ENCODE results near the gene MSI2. TPM values are rescaled to one million over a fixed set of nuclear protein-coding genes. Genes with fewer than 3 reads are reported as not detected.

MSI2 gene
- total RNA-seq, 2 experiments from 2014 or later = 131 to 164 TPM

- no TSS peak for BruUV-seq (replicated peaks)
- POLR2A ChIA-PET = interaction anchor here (0.5 kb wide), 1 partner anchor 330 kb away, joined by 3 read pairs; no protein-coding TSS in a partner anchor
- peaks cover 5% of the 10 kb centered on the region; the same call in 1 of the 2 replicates for H3K36me3 ChIP-seq (ENCODE audit: insufficient read depth, low read length)
- H3K4me1 ChIP-seq (ENCODE audit: insufficient read depth, low read length, poor library complexity, severe bottlenecking) = peaks cover 30% of the 10 kb centered on the region
- H3K27ac ChIP-seq (ENCODE audit: low read depth, low read length, poor library complexity, severe bottlenecking) = no peak overlapping the region
- H3K79me2 ChIP-seq (ENCODE audit: insufficient read depth, low read depth, low read length) = no peaks in the 10 kb centered on the region
- no peak overlapping the region for H2AFZ ChIP-seq (ENCODE audit: low read length)
- no peak overlapping the region for H3K4me2 ChIP-seq (ENCODE audit: low read length)
- no peaks in the 10 kb centered on the region for H3K9me2 ChIP-seq (ENCODE audit: insufficient read depth, low read length)
- H4K20me1 ChIP-seq (ENCODE audit: insufficient read depth, low read length) = no peaks in the 10 kb centered on the region
- CTCF ChIA-PET (ENCODE audit: unreplicated experiment) = no interaction called here
- H3K9me3 ChIP-seq (ENCODE audit: low read length) = no peaks in the 10 kb centered on the region
- DNase-seq (ENCODE audit: low spot score) = no peak
- no peak overlapping the region for H3K4me3 ChIP-seq (ENCODE audit: low read depth, low read length, poor library complexity, severe bottlenecking)
- intact Hi-C loops (cut with micrococcal nuclease; ENCODE audit: unreplicated experiment) = loop anchor here (5.0 kb wide), 1 partner anchor 143 kb away; no protein-coding TSS in a partner anchor
- TF ChIP-seq EZH2phosphoT487 (IDR thresholded peaks at IDR 0.05; ENCODE audit: borderline replicate concordance, low read depth, low read length) = no peak
- TF ChIP-seq CTCF (conservative IDR thresholded peaks at IDR 0.05; ENCODE audit: low read length) = no peak
Observed at GRCh38 chr17:57594767-57595166, 338.4 kb downstream of the MSI2 start.

- Histone ChIP-seq H4K20me1 (ENCODE audit: insufficient read depth, low read length) (no peaks in the 10 kb centered on the region), H3K36me3 (ENCODE audit: insufficient read depth, low read length) (peaks cover 5% of the 10 kb centered on the region; the same call in 1 of the 2 replicates), H3K4me3 (ENCODE audit: low read depth, low read length, poor library complexity, severe bottlenecking) (no peak overlapping the region), H3K9me2 (ENCODE audit: insufficient read depth, low read length) (no peaks in the 10 kb centered on the region), H3K4me1 (ENCODE audit: insufficient read depth, low read length, poor library complexity, severe bottlenecking) (peaks cover 36% of the 10 kb centered on the region), H3K4me2 (ENCODE audit: low read length) (no peak overlapping the region), H3K9me3 (ENCODE audit: low read length) (no peaks in the 10 kb centered on the region), H3K79me2 (ENCODE audit: insufficient read depth, low read depth, low read length) (no peaks in the 10 kb centered on the region), H3K27ac (ENCODE audit: low read depth, low read length, poor library complexity, severe bottlenecking) (no peak overlapping the region), H2AFZ (ENCODE audit: low read length) (no peak overlapping the region)
- no peak for DNase-seq (ENCODE audit: low spot score)
- CTCF ChIA-PET (ENCODE audit: unreplicated experiment) = no interaction called here
- intact Hi-C loops (cut with micrococcal nuclease; ENCODE audit: unreplicated experiment) = loop anchor here (5.0 kb wide), 1 partner anchor 142 kb away; no protein-coding TSS in a partner anchor
- POLR2A ChIA-PET = interaction anchor here (0.5 kb wide), 1 partner anchor 331 kb away, joined by 3 read pairs; no protein-coding TSS in a partner anchor
- BruUV-seq (replicated peaks) = no TSS peak
- no peak for TF ChIP-seq CTCF (conservative IDR thresholded peaks at IDR 0.05; ENCODE audit: low read length)
- no peak for TF ChIP-seq EZH2phosphoT487 (IDR thresholded peaks at IDR 0.05; ENCODE audit: borderline replicate concordance, low read depth, low read length)
Observed at GRCh38 chr17:57595426-57595825, 339.1 kb downstream of the MSI2 start.

- no TSS peak for BruUV-seq (replicated peaks)
- H3K9me3 ChIP-seq (ENCODE audit: low read length) = no peaks in the 10 kb centered on the region
- H4K20me1 ChIP-seq (ENCODE audit: insufficient read depth, low read length) = no peaks in the 10 kb centered on the region
- no peak overlapping the region for H3K4me2 ChIP-seq (ENCODE audit: low read length)
- TF ChIP-seq CTCF (conservative IDR thresholded peaks at IDR 0.05; ENCODE audit: low read length) (no peak), EZH2phosphoT487 (IDR thresholded peaks at IDR 0.05; ENCODE audit: borderline replicate concordance, low read depth, low read length) (no peak)
- no peak for DNase-seq (ENCODE audit: low spot score)
- H3K79me2 ChIP-seq (ENCODE audit: insufficient read depth, low read depth, low read length) = no peaks in the 10 kb centered on the region
- CTCF ChIA-PET (ENCODE audit: unreplicated experiment) = interaction anchor here (1.0 kb wide), 1 partner anchor 76 kb away, joined by 5 read pairs; no protein-coding TSS in a partner anchor
- no peak overlapping the region for H3K4me3 ChIP-seq (ENCODE audit: low read depth, low read length, poor library complexity, severe bottlenecking)
- no peak overlapping the region for H2AFZ ChIP-seq (ENCODE audit: low read length)
- peaks cover 5% of the 10 kb centered on the region for H3K36me3 ChIP-seq (ENCODE audit: insufficient read depth, low read length)
- intact Hi-C loops (cut with micrococcal nuclease; ENCODE audit: unreplicated experiment) = loop anchor here (5.0 kb wide), 1 partner anchor 141 kb away; no protein-coding TSS in a partner anchor
- no peaks in the 10 kb centered on the region for H3K9me2 ChIP-seq (ENCODE audit: insufficient read depth, low read length)
- H3K4me1 ChIP-seq (ENCODE audit: insufficient read depth, low read length, poor library complexity, severe bottlenecking) = peaks cover 41% of the 10 kb centered on the region
- no peak overlapping the region for H3K27ac ChIP-seq (ENCODE audit: low read depth, low read length, poor library complexity, severe bottlenecking)
- POLR2A ChIA-PET = no interaction called here
Observed at GRCh38 chr17:57595947-57596695, 339.8 kb downstream of the MSI2 start.
